ENCODE results near the gene GIPC1.
"Not testable (repeated sequence)": the region's sequence is repeated elsewhere in the genome, so short reads cannot be mapped to it uniquely, and the experiment has no call there.

GIPC1 gene

GRCh38 chr19:14496029-14496833 is at the start of gene GIPC1:
Gene GIPC1 (minus strand): TSS chr19:14496127. CDS start chr19:14482976, 13,151 bp downstream.
- POLR2A ChIA-PET = no interaction called here
- DNase-seq (ENCODE audit: extremely low spot score) = peak; percentile 98
- TF ChIP-seq CTCF (IDR thresholded peaks at IDR 0.05; ENCODE audit: control extremely low read depth, extremely low read depth, low read depth, missing control alignments) = no peak
- CTCF ChIA-PET = interaction anchor here (1.1 to 5.8 kb wide), 5 partner anchors 9 to 29 kb away, joined by 3 to 43 read pairs (median 4); no protein-coding TSS in a partner anchor

GRCh38 chr19:14545716-14546082 is 49.8 kb upstream of the GIPC1 start:
- ChIA-PET POLR2A (interaction anchor here (0.7 kb wide), 1 partner anchor 227 kb away, joined by 3 read pairs; no protein-coding TSS in a partner anchor), CTCF (interaction anchor here (4.1 kb wide), 1 partner anchor 11 kb away, joined by 35 read pairs; no protein-coding TSS in a partner anchor)
- no peak for TF ChIP-seq CTCF (IDR thresholded peaks at IDR 0.05; ENCODE audit: control extremely low read depth, extremely low read depth, low read depth, missing control alignments)
- no peak for DNase-seq (ENCODE audit: extremely low spot score)

- DNase-seq (ENCODE audit: extremely low spot score) = peak; percentile 7
Measured at GRCh38 chr19:14544977-14545715, 49.2 kb upstream of the GIPC1 start.

GRCh38 chr19:14544047-14544446 is 48.1 kb upstream of the GIPC1 start:
- DNase-seq (ENCODE audit: extremely low spot score) = no peak
- POLR2A ChIA-PET = interaction anchor here (0.6 kb wide), 1 partner anchor 218 kb away, joined by 3 read pairs; no protein-coding TSS in a partner anchor
- CTCF ChIA-PET = interaction anchor here (0.6 to 1.8 kb wide), 2 partner anchors 13 to 28 kb away, joined by 3 to 9 read pairs; partner anchors contain the start of gene NDUFB7
- TF ChIP-seq CTCF (IDR thresholded peaks at IDR 0.05; ENCODE audit: control extremely low read depth, extremely low read depth, low read depth, missing control alignments) = no peak

More at GRCh38 chr19:14544977-14545715, 49.2 kb upstream of the GIPC1 start:
- TF ChIP-seq CTCF (IDR thresholded peaks at IDR 0.05; ENCODE audit: control extremely low read depth, extremely low read depth, low read depth, missing control alignments) = no peak
- ChIA-PET CTCF (interaction anchor here (0.6 to 4.1 kb wide), 2 partner anchors 11 to 27 kb away, joined by 3 to 35 read pairs; partner anchors contain the start of gene NDUFB7), POLR2A (interaction anchor here (0.7 kb wide), 1 partner anchor 227 kb away, joined by 3 read pairs; no protein-coding TSS in a partner anchor)

- no peak for TF ChIP-seq CTCF (IDR thresholded peaks at IDR 0.05; ENCODE audit: control extremely low read depth, extremely low read depth, low read depth, missing control alignments)
- DNase-seq (ENCODE audit: extremely low spot score) = no peak
- CTCF ChIA-PET = interaction anchor here (0.7 to 1.8 kb wide), 3 partner anchors 9 to 14 kb away, joined by 3 to 9 read pairs (median 3); no protein-coding TSS in a partner anchor
- POLR2A ChIA-PET = interaction anchor here (0.6 kb wide), 1 partner anchor 76 kb away, joined by 3 read pairs; no protein-coding TSS in a partner anchor
Measured at GRCh38 chr19:14542711-14543328, 46.9 kb upstream of the GIPC1 start.

GRCh38 chr19:14541979-14542378 is 46.1 kb upstream of the GIPC1 start:
- DNase-seq (ENCODE audit: extremely low spot score); CTCF ChIA-PET; POLR2A ChIA-PET: not testable (repeated sequence)
